ENCODE measurements around the gene SELENON. TPM values are rescaled to one million over a fixed set of nuclear protein-coding genes. Genes with fewer than 3 reads are reported as not detected.

The SELENON gene
- total RNA-seq, 1 experiment from 2014 or later: 38.3 TPM

GRCh38 chr1:25767437-25767770 lies 32.6 kb upstream of the SELENON start:
- DNase-seq (ENCODE audit: low read depth, low spot score): no peak
- in situ Hi-C loops (cut with HindIII; ENCODE audit: low pct_unique_long_range_greater_than_20kb, low sequenced_read_pairs): no loop called here

DNA sequence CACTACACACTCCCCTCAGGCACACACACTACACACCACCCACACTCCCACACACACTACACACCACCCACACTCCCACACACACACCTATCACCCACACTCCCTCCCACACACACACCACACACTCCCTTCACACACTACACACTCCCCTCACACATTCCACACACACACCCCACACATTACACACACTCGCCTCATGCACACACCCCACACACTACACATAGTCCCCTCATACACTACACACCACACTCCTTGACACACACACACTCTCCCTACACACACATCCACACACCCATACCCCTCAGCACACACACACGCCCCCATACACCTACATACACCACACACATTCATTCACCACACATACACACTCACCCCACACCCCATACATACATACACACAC lies 31.0 kb upstream of the SELENON start:
- in situ Hi-C loops (cut with HindIII; ENCODE audit: low pct_unique_long_range_greater_than_20kb, low sequenced_read_pairs): no loop called here
- DNase-seq (ENCODE audit: low read depth, low spot score): no peak

- in situ Hi-C loops (cut with HindIII; ENCODE audit: low pct_unique_long_range_greater_than_20kb, low sequenced_read_pairs): no loop called here
- no peak for DNase-seq (ENCODE audit: low read depth, low spot score)
Measured at GRCh38 chr1:25769625-25770383, 30.2 kb upstream of the SELENON start.

DNA sequence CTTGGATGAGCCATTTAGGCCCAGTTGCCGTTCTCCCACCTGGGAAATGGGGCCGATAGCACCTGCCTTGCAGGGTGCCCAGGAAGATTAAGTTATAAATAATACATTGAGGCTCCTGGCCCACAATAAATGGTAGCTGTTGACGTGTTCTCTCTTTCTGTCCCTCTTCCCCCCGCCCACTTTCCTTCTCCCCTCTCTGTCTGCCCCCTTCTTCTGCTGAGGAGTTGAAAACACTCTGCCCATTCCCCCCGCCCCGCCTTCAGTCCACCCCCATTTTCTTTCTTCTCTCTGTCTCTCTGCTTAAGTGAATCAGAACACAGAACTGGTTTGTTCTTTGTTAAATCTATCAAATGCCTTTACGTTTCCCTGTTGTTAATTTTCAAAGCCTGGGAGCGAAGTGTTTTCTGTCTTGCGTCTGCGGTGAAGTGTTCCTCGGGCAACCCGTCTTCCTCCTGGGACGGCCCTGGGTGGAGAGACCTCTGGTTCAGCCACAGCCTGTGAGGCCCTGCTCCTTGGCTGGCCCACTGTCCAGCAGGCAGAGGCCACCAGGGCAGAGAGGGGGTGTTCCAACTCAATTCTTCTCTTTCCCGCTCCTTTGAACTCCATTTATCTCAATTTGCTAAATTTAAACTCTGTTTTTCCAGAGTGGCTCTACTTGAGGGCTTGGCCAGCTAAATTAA lies 29.3 kb upstream of the SELENON start:
- in situ Hi-C loops (cut with HindIII; ENCODE audit: low pct_unique_long_range_greater_than_20kb, low sequenced_read_pairs): no loop called here
- no peak for DNase-seq (ENCODE audit: low read depth, low spot score)

DNA sequence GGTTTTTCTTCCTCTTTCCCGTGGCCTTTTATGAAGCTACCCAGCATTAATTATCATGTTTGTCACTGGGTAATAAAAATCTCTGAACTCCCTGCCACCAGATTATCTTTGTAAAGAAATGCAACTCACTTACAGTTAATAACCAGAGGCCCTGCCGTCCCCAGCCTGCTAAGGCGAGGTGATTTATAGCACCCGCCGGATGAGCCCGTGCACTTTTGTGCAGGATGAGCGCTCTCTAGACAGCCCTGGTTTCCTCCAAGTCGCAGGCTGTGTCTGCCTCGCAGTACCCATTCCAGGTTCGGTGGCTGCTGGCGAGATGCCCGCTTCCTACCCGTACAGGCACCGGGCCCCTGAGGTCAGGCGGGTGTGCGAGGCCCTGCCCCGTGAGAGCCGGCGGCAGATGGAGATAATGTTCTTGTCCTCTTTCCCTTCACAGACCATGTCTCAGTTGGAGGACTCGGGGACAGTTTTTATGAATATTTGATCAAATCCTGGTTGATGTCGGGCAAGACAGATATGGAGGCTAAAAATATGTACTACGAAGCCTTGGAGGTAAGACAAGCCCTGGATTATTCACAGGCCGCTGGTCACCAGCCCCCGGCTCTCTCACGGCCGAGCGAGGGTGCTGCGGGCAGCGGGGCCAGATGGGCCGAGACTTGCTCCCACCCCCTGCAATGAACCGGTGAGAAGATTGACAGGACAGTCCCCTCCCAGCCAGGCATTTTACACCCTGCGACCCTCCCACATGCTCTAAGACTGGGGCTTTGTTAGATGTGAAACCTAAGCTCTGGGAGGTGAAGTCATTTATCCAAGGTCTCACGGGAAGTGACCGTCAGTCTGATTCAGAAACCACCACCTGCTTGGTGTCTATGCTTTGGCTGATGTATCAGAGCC lies 28.5 kb upstream of the SELENON start:
- in situ Hi-C loops (cut with HindIII; ENCODE audit: low pct_unique_long_range_greater_than_20kb, low sequenced_read_pairs): no loop called here
- no peak for DNase-seq (ENCODE audit: low read depth, low spot score)

GRCh38 chr1:25772164-25772563 lies 27.8 kb upstream of the SELENON start:
- DNase-seq (ENCODE audit: low read depth, low spot score): no peak
- in situ Hi-C loops (cut with HindIII; ENCODE audit: low pct_unique_long_range_greater_than_20kb, low sequenced_read_pairs): no loop called here

GRCh38 chr1:25772692-25773245 lies 27.2 kb upstream of the SELENON start:
- no peak for DNase-seq (ENCODE audit: low read depth, low spot score)
- in situ Hi-C loops (cut with HindIII; ENCODE audit: low pct_unique_long_range_greater_than_20kb, low sequenced_read_pairs): no loop called here

GRCh38 chr1:25773441-25774125 lies 26.4 kb upstream of the SELENON start:
- no peak for DNase-seq (ENCODE audit: low read depth, low spot score)
- in situ Hi-C loops (cut with HindIII; ENCODE audit: low pct_unique_long_range_greater_than_20kb, low sequenced_read_pairs): no loop called here

DNA sequence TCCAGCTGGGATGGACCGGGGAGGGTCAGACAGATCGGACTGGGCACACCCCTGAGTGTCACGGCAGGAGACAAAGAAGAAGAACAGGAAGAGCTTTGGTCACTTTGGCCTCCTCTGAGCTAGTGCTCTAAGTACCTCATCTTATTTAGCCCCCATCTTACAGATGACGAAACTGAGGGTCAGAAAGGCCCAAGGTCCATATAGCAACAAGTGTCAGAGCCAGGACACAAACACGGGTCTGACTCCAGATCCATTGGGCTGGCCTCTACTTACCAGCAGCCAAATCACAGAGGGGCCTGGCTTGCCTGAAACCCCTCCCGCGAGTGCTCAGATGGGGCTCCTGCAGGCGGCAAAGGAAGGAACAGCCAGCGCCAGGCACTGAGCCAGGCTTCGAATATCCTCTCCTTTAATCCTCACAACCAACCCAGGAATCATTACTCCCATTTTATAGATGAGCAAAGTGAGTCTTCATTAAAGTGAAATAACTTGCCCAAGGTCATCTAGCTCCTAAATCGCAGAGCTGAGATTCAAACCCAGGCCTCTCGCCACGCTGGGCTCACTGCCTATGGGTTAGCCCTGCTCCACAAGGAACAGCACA lies 25.7 kb upstream of the SELENON start:
- in situ Hi-C loops (cut with HindIII; ENCODE audit: low pct_unique_long_range_greater_than_20kb, low sequenced_read_pairs): no loop called here

GRCh38 chr1:25774921-25775771 lies 24.8 kb upstream of the SELENON start:
- in situ Hi-C loops (cut with HindIII; ENCODE audit: low pct_unique_long_range_greater_than_20kb, low sequenced_read_pairs): no loop called here
- DNase-seq (ENCODE audit: low read depth, low spot score): no peak

More for the DNA sequence above, 25.7 kb upstream of the SELENON start:
- DNase-seq (ENCODE audit: low read depth, low spot score): no peak

DNA sequence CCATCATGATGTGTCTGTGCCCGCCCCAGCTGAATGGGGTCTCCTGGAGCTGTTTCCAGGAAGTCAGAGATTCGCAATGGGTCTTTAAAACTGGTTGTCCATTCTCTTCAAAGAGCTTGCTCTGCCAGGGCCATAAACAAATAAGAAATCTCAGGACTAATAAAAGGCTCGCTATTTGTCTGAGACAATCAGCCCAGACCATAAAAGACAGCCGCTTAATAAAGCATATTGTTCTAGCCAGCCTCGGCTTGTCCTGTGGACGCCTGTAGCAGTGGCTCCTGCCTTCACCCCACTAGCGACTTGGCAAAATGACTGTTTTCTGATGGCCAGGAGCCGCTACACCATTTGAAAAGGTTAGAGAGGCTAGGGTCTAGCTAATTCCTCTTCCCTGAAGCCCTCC lies 20.6 kb upstream of the SELENON start:
- in situ Hi-C loops (cut with HindIII; ENCODE audit: low pct_unique_long_range_greater_than_20kb, low sequenced_read_pairs): no loop called here
- DNase-seq (ENCODE audit: low read depth, low spot score): no peak

- in situ Hi-C loops (cut with HindIII; ENCODE audit: low pct_unique_long_range_greater_than_20kb, low sequenced_read_pairs): no loop called here
Measured at GRCh38 chr1:25779894-25780293, 20.1 kb upstream of the SELENON start.

DNA sequence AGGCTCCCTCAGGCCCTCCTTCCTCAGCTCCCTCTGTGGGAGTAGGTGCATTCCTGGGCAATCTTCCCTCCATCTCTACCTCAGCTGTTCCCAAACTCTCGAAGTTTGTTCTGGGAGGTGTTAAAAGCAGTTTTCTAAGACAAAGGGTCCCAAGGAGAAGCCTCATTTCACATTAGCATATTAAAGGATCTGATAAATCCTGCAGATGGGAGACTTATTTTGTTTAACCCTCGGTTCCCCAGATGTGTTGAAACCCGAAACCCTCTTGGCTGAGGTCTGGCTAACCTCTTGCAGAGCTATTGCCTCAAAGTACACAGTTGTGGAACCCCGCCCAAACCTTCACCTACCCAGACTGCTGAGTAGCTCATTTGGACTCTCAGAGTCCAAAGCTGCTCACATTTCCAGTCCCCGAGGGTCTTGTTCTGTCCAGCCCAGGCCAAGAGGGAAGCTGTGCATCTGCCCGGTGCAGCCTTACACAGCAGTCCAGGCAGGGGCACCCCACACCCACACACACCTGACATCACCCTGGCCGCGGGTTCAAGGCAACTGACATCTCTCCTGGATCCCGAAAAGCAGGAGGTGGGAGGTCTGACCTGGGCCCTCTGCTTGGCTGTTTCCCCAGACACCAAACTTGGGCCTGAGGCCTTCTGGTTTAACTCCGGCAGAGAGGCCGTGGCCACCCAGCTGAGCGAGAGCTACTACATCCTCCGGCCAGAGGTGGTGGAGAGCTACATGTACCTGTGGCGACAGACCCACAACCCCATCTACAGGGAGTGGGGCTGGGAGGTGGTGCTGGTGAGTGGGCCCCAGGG lies 19.5 kb upstream of the SELENON start:
- DNase-seq (ENCODE audit: low read depth, low spot score): no peak
- in situ Hi-C loops (cut with HindIII; ENCODE audit: low pct_unique_long_range_greater_than_20kb, low sequenced_read_pairs): no loop called here

More at GRCh38 chr1:25779894-25780293, 20.1 kb upstream of the SELENON start:
- no peak for DNase-seq (ENCODE audit: low read depth, low spot score)

DNA sequence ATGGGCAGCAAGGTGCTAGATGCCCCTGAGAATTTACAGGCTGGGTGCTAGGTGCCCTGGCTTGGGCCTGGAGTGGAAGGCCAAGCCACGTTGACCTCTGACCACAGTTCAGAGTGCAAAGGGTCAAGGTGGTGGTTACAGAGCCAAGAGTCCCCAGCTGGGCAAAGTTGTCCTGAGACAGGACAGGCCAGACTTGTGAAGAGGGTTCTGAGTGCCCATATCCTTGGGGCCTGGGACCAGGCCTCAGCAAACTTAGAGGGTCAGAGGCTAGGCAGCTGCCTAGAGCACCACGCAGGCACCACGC lies 18.9 kb upstream of the SELENON start:
- no peak for DNase-seq (ENCODE audit: low read depth, low spot score)
- in situ Hi-C loops (cut with HindIII; ENCODE audit: low pct_unique_long_range_greater_than_20kb, low sequenced_read_pairs): no loop called here

DNA sequence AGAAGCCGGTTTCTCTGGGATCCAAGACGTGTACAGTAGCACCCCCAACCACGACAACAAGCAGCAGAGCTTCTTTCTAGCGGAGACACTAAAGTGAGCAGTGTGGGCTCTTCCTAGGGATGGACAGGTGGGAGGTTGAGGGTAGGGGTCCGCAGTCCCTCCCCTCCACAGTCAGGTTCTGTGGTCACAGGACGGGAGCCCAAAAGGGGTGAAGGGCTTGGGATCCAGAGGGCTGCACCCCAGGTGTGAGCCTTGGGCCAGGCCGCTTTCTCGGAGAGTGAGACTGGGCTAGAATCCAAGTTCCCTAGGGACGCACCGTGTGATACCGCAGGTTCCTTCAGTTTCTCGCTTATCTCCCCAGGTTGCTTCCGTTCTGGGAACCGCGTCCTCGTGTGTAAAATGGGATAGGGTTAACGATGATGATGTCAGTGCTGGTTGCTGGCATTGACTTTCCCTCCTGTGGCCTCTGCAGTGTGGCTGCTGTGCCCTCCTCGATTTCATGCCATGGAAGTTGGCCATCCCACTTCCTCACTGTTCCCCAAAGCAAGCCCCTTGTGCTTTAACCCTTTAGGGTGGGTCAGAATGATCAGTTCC lies 17.3 kb upstream of the SELENON start:
- no peak for DNase-seq (ENCODE audit: low read depth, low spot score)
- in situ Hi-C loops (cut with HindIII; ENCODE audit: low pct_unique_long_range_greater_than_20kb, low sequenced_read_pairs): no loop called here

Measured in SK-MEL-5 (cell line).